Measurements from ENCODE around the gene APOBEC3C.
A peak's percentile ranks its signal among the peaks of the same experiment; 100 is the strongest.
"Not testable (repeated sequence)": the region's sequence is repeated elsewhere in the genome, so short reads cannot be mapped to it uniquely, and the experiment has no call there.

The APOBEC3C gene

GRCh38 chr22:38981992-38982927 lies 31.8 kb upstream of the APOBEC3C start, which contains the start of gene APOBEC3B:
Gene APOBEC3B (plus strand): TSS chr22:38982347. CDS start chr22:38982454, 107 bp downstream.
- DNase-seq (ENCODE audit: low spot score) = peak; percentile 96

GRCh38 chr22:38984224-38984623 lies 29.8 kb upstream of the APOBEC3C start:
- DNase-seq (ENCODE audit: low spot score) = peak; percentile 37

GRCh38 chr22:38984784-38985757 lies 29.0 kb upstream of the APOBEC3C start:
- peak; percentile 97 for DNase-seq (ENCODE audit: low spot score)

GRCh38 chr22:38986629-38987028 lies 27.4 kb upstream of the APOBEC3C start:
- no peak for DNase-seq (ENCODE audit: low spot score)

- no peak for DNase-seq (ENCODE audit: low spot score)
These were observed 26.7 kb upstream of the APOBEC3C start for GRCh38 chr22:38987171-38987895.

- peak; percentile 16 for DNase-seq (ENCODE audit: low spot score)
These were observed 24.6 kb upstream of the APOBEC3C start for GRCh38 chr22:38989466-38989865.

- DNase-seq (ENCODE audit: low spot score) = peak; percentile 53
These were observed 21.1 kb upstream of the APOBEC3C start for GRCh38 chr22:38992871-38993371.

- DNase-seq (ENCODE audit: low spot score) = no peak
These were observed 18.0 kb upstream of the APOBEC3C start for GRCh38 chr22:38996105-38996504.

- DNase-seq (ENCODE audit: low spot score) = no peak
These were observed 16.5 kb upstream of the APOBEC3C start for GRCh38 chr22:38997518-38997917.

GRCh38 chr22:39003165-39003638 lies 10.9 kb upstream of the APOBEC3C start:
- DNase-seq (ENCODE audit: low spot score) = peak; percentile 82

GRCh38 chr22:39007177-39007576 lies 6.9 kb upstream of the APOBEC3C start:
- DNase-seq (ENCODE audit: low spot score) = no peak

GRCh38 chr22:39008271-39008850 lies 5.7 kb upstream of the APOBEC3C start:
- DNase-seq (ENCODE audit: low spot score) = not testable (repeated sequence)

GRCh38 chr22:39010946-39011345 lies 3.1 kb upstream of the APOBEC3C start:
- no peak for DNase-seq (ENCODE audit: low spot score)

- DNase-seq (ENCODE audit: low spot score) = no peak
These were observed 1.2 kb upstream of the APOBEC3C start for GRCh38 chr22:39012533-39013511.

GRCh38 chr22:39013561-39013941 lies 506 bp upstream of the APOBEC3C start:
- not testable (repeated sequence) for DNase-seq (ENCODE audit: low spot score)

- not testable (repeated sequence) for DNase-seq (ENCODE audit: low spot score)
These were observed 665 bp downstream of the APOBEC3C start for GRCh38 chr22:39014723-39015121.

GRCh38 chr22:39016592-39016991 lies 2.5 kb downstream of the APOBEC3C start:
- DNase-seq (ENCODE audit: low spot score) = no peak

GRCh38 chr22:39017596-39018365 lies 3.7 kb downstream of the APOBEC3C start:
- DNase-seq (ENCODE audit: low spot score) = no peak
